ENCODE data around the gene ADGB. TPM values are rescaled to one million over a fixed set of nuclear protein-coding genes. Genes with fewer than 3 reads are reported as not detected.
A peak's percentile ranks its signal among the peaks of the same experiment; 100 is the strongest.

The ADGB gene
- total and polyA plus RNA-seq, 2 donors (not counting 1 experiment from before 2014, with no cell fraction given): not detected

GRCh38 chr6:146859206-146859605, 260.4 kb downstream of the ADGB start:
- H3K4me3 ChIP-seq (replicated peaks in 1 of 4; ENCODE audit: control extremely low read depth in 1 of 4, insufficient read depth in 1 of 4, low read depth in 3 of 4, low read length in 4 of 4): no peak overlapping the region

GRCh38 chr6:146859795-146860495, 261.2 kb downstream of the ADGB start:
- TF ChIP-seq CTCF (conservative IDR thresholded peaks at IDR 0.05 in 1 of 2, IDR thresholded peaks at IDR 0.05 in 1 of 2; ENCODE audit: low read depth in 1 of 2, low read length in 2 of 2) (no peak), EZH2 (IDR thresholded peaks at IDR 0.05; ENCODE audit: low read length, missing control alignments) (no peak)
- Histone ChIP-seq H3K4me2 (ENCODE audit: extremely low read depth, insufficient read depth, low read length) (peak overlapping the region; percentile 29), H3K9me3 (ENCODE audit: control insufficient read depth, insufficient read depth, low read depth, low read length) (no peaks in the 10 kb centered on the region), H2AFZ (ENCODE audit: low read length) (no peak overlapping the region), H3K79me2 (ENCODE audit: control insufficient read depth, insufficient read depth, low read length) (no peaks in the 10 kb centered on the region), H3K27ac (ENCODE audit: insufficient read depth, low read length) (no peak overlapping the region), H4K20me1 (ENCODE audit: control insufficient read depth, extremely low read depth, insufficient read depth, low read length) (no peaks in the 10 kb centered on the region), H3K4me3 (replicated peaks in 1 of 4; ENCODE audit: control extremely low read depth in 1 of 4, insufficient read depth in 1 of 4, low read depth in 3 of 4, low read length in 4 of 4) (no peak overlapping the region), H3K9ac (ENCODE audit: insufficient read depth, low read length) (no peak overlapping the region), H3K27me3 (ENCODE audit: control insufficient read depth, insufficient read depth, low read length) (no peaks in the 10 kb centered on the region), H3K4me1 (ENCODE audit: control insufficient read depth, extremely low read depth, insufficient read depth, low read length) (peaks cover 10% of the 10 kb centered on the region), H3K36me3 (ENCODE audit: control insufficient read depth, insufficient read depth, low read length) (no peaks in the 10 kb centered on the region)
- DNase-seq (ENCODE audit: low read depth in 2 of 2): peak; percentile 21 to 62

More at GRCh38 chr6:146859206-146859605, 260.4 kb downstream of the ADGB start:
- Histone ChIP-seq H3K9me3 (ENCODE audit: control insufficient read depth, insufficient read depth, low read depth, low read length) (no peaks in the 10 kb centered on the region), H3K9ac (ENCODE audit: insufficient read depth, low read length) (no peak overlapping the region), H3K4me1 (ENCODE audit: control insufficient read depth, extremely low read depth, insufficient read depth, low read length) (peaks cover 10% of the 10 kb centered on the region), H4K20me1 (ENCODE audit: control insufficient read depth, extremely low read depth, insufficient read depth, low read length) (no peaks in the 10 kb centered on the region), H2AFZ (ENCODE audit: low read length) (no peak overlapping the region), H3K79me2 (ENCODE audit: control insufficient read depth, insufficient read depth, low read length) (no peaks in the 10 kb centered on the region), H3K36me3 (ENCODE audit: control insufficient read depth, insufficient read depth, low read length) (no peaks in the 10 kb centered on the region), H3K27ac (ENCODE audit: insufficient read depth, low read length) (no peak overlapping the region), H3K4me2 (ENCODE audit: extremely low read depth, insufficient read depth, low read length) (no peak overlapping the region), H3K27me3 (ENCODE audit: control insufficient read depth, insufficient read depth, low read length) (no peaks in the 10 kb centered on the region)
- DNase-seq (ENCODE audit: low read depth in 2 of 2): no peak
- TF ChIP-seq EZH2 (IDR thresholded peaks at IDR 0.05; ENCODE audit: low read length, missing control alignments): no peak
- TF ChIP-seq CTCF (conservative IDR thresholded peaks at IDR 0.05 in 1 of 2, IDR thresholded peaks at IDR 0.05 in 1 of 2; ENCODE audit: low read depth in 1 of 2, low read length in 2 of 2): no peak

GRCh38 chr6:146860583-146860982, 261.8 kb downstream of the ADGB start:
- H4K20me1 ChIP-seq (ENCODE audit: control insufficient read depth, extremely low read depth, insufficient read depth, low read length): no peaks in the 10 kb centered on the region
- TF ChIP-seq EZH2 (IDR thresholded peaks at IDR 0.05; ENCODE audit: low read length, missing control alignments) (no peak), CTCF (conservative IDR thresholded peaks at IDR 0.05 in 1 of 2, IDR thresholded peaks at IDR 0.05 in 1 of 2; ENCODE audit: low read depth in 1 of 2, low read length in 2 of 2) (no peak)
- no peaks in the 10 kb centered on the region for H3K9me3 ChIP-seq (ENCODE audit: control insufficient read depth, insufficient read depth, low read depth, low read length)
- no peaks in the 10 kb centered on the region for H3K36me3 ChIP-seq (ENCODE audit: control insufficient read depth, insufficient read depth, low read length)
- no peak overlapping the region for H3K9ac ChIP-seq (ENCODE audit: insufficient read depth, low read length)
- no peaks in the 10 kb centered on the region for H3K79me2 ChIP-seq (ENCODE audit: control insufficient read depth, insufficient read depth, low read length)
- no peak for DNase-seq (ENCODE audit: low read depth in 2 of 2)
- no peak overlapping the region for H3K4me2 ChIP-seq (ENCODE audit: extremely low read depth, insufficient read depth, low read length)
- no peak overlapping the region for H2AFZ ChIP-seq (ENCODE audit: low read length)
- no peaks in the 10 kb centered on the region for H3K27me3 ChIP-seq (ENCODE audit: control insufficient read depth, insufficient read depth, low read length)
- no peak overlapping the region for H3K4me3 ChIP-seq (replicated peaks in 1 of 4; ENCODE audit: control extremely low read depth in 1 of 4, insufficient read depth in 1 of 4, low read depth in 3 of 4, low read length in 4 of 4)
- no peak overlapping the region for H3K27ac ChIP-seq (ENCODE audit: insufficient read depth, low read length)
- H3K4me1 ChIP-seq (ENCODE audit: control insufficient read depth, extremely low read depth, insufficient read depth, low read length): peaks cover 10% of the 10 kb centered on the region

Measured in fibroblast of lung (primary cell).